Panc1 (cell line): ENCODE measurements around the gene WAPL. TPM values are rescaled to one million over a fixed set of nuclear protein-coding genes. Genes with fewer than 3 reads are reported as not detected.

Experiments
- ATAC-seq: fragments of 200-7000 bp; cut with Tn5 transposase; 2 replicates; pipeline ENCODE4 v1.9.1; 2020; ENCODE audit warnings: mild to moderate bottlenecking, moderate library complexity
- BruUV-seq: library from RNA; stranded (reverse); fragments of 400-500 nt; replicated peaks from 2 replicates; lab custom pipeline; 2021; lab: Mats Ljungman, UMichigan
- CTCF ChIA-PET: fragments of 300-600 bp; sonication (Branson Sonifier 250); formaldehyde crosslinking; loops from one replicate; lab custom pipeline; 2022; ENCODE audit warnings: antibody characterized with exemption; lab: Charles Lee
- POLR2A ChIA-PET: fragments of 300-600 bp; sonication (Branson Sonifier 250); formaldehyde crosslinking; loops from one replicate; lab custom pipeline; 2022; ENCODE audit warnings: antibody characterized with exemption; lab: Charles Lee
- DNase-seq: peaks from one replicate; pipeline ENCODE4 v3.0.0-alpha.2; 2010; ENCODE audit warnings: low read depth, low spot score
- H3K27ac ChIP-seq: 2 replicates; pipeline ENCODE4 v1.5.1; 2011; ENCODE audit warnings: mild to moderate bottlenecking, low read length, inconsistent platforms
- H3K27me3 ChIP-seq: fragments of 200-500 bp; sonication (Bioruptor generic); 2 replicates; pipeline ENCODE4 v1.6.0; 2014; ENCODE audit warnings: low read length, inconsistent platforms; ENCODE audit not compliant: control insufficient read depth, insufficient read depth
- H3K36me3 ChIP-seq: fragments of 200-500 bp; sonication (Bioruptor generic); 2 replicates; pipeline ENCODE4 v1.5.1; 2014; ENCODE audit warnings: inconsistent platforms, mild to moderate bottlenecking, low read length, moderate library complexity; ENCODE audit not compliant: control insufficient read depth, insufficient read depth
- H3K4me1 ChIP-seq: 2 replicates; pipeline ENCODE4 v1.5.1; 2011; ENCODE audit warnings: inconsistent platforms, mild to moderate bottlenecking, low read length, moderate library complexity; ENCODE audit not compliant: control insufficient read depth, insufficient read depth
- H3K4me3 ChIP-seq, 2 experiments: 2 replicates each; pipeline ENCODE4 v1.5.1; 2011 to 2012; ENCODE audit warnings: low read depth in 2 of 2, low read length in 2 of 2, mild to moderate bottlenecking in 2 of 2, inconsistent platforms in 1 of 2, moderate library complexity in 1 of 2
- H3K9me3 ChIP-seq: fragments of 200-500 bp; sonication (Bioruptor generic); 2 replicates; pipeline ENCODE4 v1.5.1; 2014; ENCODE audit warnings: low read depth, mild to moderate bottlenecking, inconsistent platforms, low read length, moderate library complexity; ENCODE audit not compliant: control insufficient read depth, insufficient read depth
- CTCF ChIP-seq: fragments of 450-650 bp; IDR thresholded peaks from 2 replicates; pipeline ENCODE4 v1.5.1; 2017; ENCODE audit warnings: mild to moderate bottlenecking
- POLR2AphosphoS5 ChIP-seq: IDR thresholded peaks from 2 replicates; pipeline ENCODE4 v1.6.1; 2012; ENCODE audit warnings: mild to moderate bottlenecking, low read depth, low read length, moderate library complexity
- REST ChIP-seq, 2 experiments: IDR thresholded peaks; 2 replicates each; pipeline ENCODE4 v1.6.1; 2011 to 2012; ENCODE audit warnings: low read depth in 2 of 2, control low read depth in 1 of 2, low read length in 1 of 2, mild to moderate bottlenecking in 1 of 2, moderate library complexity in 1 of 2; ENCODE audit not compliant: insufficient read depth in 1 of 2
- SIN3A ChIP-seq: IDR thresholded peaks from 2 replicates; pipeline ENCODE4 v1.6.1; 2012; ENCODE audit warnings: low read depth, mild to moderate bottlenecking, low read length, moderate library complexity, borderline replicate concordance; ENCODE audit not compliant: insufficient read depth
- TCF7L2 ChIP-seq: IDR thresholded peaks from 2 replicates; pipeline ENCODE4 v1.6.1; 2011; ENCODE audit warnings: mild to moderate bottlenecking, low read depth, low read length, inconsistent platforms
- in situ Hi-C: cut with HindIII; loops from 2 replicates; pipeline ENCODE4 v1.10.0; 2016; ENCODE audit warnings: low sequenced_read_pairs, low pct_unique_long_range_greater_than_20kb
- intact Hi-C: fragments of 100-400 bp; cut with micrococcal nuclease; formaldehyde crosslinking; loops from one replicate; pipeline ENCODE4 v1.10.0; 2022; ENCODE audit not compliant: unreplicated experiment
- total RNA-seq: library from RNA; stranded (reverse); gene quantifications from one replicate; pipeline ENCODE4 v1.2.1, GENCODE V29; 2021; ENCODE audit not compliant: unreplicated experiment

The WAPL gene
- total RNA-seq, 1 experiment from 2014 or later, result 56.2 TPM

- Histone ChIP-seq H3K36me3 (no peaks in the 10 kb centered on the region), H3K27me3 (no peaks in the 10 kb centered on the region), H3K9me3 (no peaks in the 10 kb centered on the region), H3K27ac (no peak overlapping the region), H3K4me1 (peaks cover 25% of the 10 kb centered on the region), H3K4me3 (no peak overlapping the region)
- ATAC-seq, result no peak
- intact Hi-C loops, result no loop called here
- TF ChIP-seq REST (IDR thresholded peaks at IDR 0.05; ENCODE audit: insufficient read depth in 1 of 2, low read depth in 2 of 2, low read length in 1 of 2) (no peak), POLR2AphosphoS5 (no peak), SIN3A (no peak), TCF7L2 (no peak), CTCF (no peak)
- BruUV-seq, result no TSS peak
- CTCF ChIA-PET, result interaction anchor here (0.6 to 1.2 kb wide), 3 partner anchors 69 to 565 kb away, joined by 3 to 5 read pairs (median 4); no protein-coding TSS in a partner anchor
- in situ Hi-C loops, result no loop called here
- no peak for DNase-seq
- POLR2A ChIA-PET, result interaction anchor here (0.7 kb wide), 1 partner anchor 220 kb away, joined by 4 read pairs; no protein-coding TSS in a partner anchor
These were observed 118.3 kb downstream of the WAPL start for GRCh38 chr10:86403183-86403797.

- peaks cover 25% of the 10 kb centered on the region for H3K4me1 ChIP-seq
- H3K27me3 ChIP-seq, result no peaks in the 10 kb centered on the region
- intact Hi-C loops (no loop called here), in situ Hi-C loops (no loop called here)
- no peak for ATAC-seq
- no peak overlapping the region for H3K4me3 ChIP-seq
- H3K36me3 ChIP-seq, result no peaks in the 10 kb centered on the region
- H3K27ac ChIP-seq, result no peak overlapping the region
- no peak for DNase-seq
- ChIA-PET POLR2A (interaction anchor here (0.5 kb wide), 1 partner anchor 10 kb away, joined by 3 read pairs; no protein-coding TSS in a partner anchor), CTCF (interaction anchor here (0.6 to 1.2 kb wide), 3 partner anchors 228 to 566 kb away, joined by 3 to 4 read pairs (median 3); no protein-coding TSS in a partner anchor)
- no peaks in the 10 kb centered on the region for H3K9me3 ChIP-seq
- BruUV-seq, result no TSS peak
- TF ChIP-seq TCF7L2 (no peak), REST (IDR thresholded peaks at IDR 0.05; ENCODE audit: insufficient read depth in 1 of 2, low read depth in 2 of 2, low read length in 1 of 2) (no peak), CTCF (no peak), SIN3A (no peak), POLR2AphosphoS5 (no peak)
These were observed 119.2 kb downstream of the WAPL start for GRCh38 chr10:86402283-86402941.
